IPS DF 19.7 (cell line): ENCODE results near the gene IFNAR2.

Experiments used
- DNase-seq: peaks from one replicate; pipeline ENCODE4 v3.0.0-alpha.2; 2013; ENCODE audit warnings: low read depth, low spot score

The IFNAR2 gene

DNA sequence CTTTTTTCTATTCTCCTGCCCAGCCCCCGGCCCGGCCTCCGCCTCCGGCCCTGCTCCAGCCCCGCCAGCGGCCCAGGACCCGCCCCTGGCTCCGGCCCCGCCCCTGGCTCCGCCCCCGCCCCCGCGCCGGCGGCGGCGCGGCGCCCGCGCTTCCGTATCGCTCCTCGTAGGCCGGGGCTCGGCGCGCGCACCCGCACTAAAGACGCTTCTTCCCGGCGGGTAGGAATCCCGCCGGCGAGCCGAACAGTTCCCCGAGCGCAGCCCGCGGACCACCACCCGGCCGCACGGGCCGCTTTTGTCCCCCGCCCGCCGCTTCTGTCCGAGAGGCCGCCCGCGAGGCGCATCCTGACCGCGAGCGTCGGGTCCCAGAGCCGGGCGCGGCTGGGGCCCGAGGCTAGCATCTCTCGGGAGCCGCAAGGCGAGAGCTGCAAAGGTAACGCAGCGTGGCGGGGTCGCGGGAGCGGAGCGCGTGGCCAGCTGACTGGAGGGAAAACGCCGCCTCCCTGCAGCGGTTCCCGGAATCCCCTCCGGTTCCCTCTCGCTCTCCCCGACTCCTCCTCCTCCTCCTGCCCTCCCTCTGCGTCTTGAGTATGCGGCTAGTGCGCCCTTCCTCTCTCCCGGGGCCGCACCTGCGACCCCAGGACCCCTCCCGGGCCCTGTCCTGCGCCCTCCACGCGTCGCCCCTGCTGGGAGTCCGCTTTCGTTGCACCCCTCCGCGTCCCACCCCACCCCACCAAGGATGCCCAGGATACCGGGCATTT is at the start of gene IFNAR2:
TSS of gene IFNAR2 (plus strand) at position 155 of the 761 bp plus-strand sequence. CDS start 11,985 bp downstream, outside the sequence.
- DNase-seq, result no peak

DNA sequence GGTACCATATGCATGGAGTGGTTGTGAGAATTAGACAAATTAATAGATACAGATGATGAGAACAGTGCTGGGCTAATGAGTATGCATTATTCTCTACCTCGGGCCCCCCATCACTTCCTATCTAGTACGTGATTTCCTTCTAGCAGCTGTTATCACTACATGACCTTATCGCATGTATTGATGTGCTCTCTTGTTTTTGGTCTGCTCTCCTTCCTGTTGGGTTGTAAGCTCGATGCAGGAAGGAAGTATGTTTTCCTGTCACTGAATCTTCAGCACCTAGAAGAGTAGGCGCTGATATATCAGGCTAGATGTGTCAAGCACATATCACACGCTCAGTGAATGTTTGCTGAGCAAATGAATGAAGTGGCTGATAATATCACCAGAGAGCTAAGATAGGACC is 43.9 kb upstream of the IFNAR2 start:
- DNase-seq, result no peak

DNA sequence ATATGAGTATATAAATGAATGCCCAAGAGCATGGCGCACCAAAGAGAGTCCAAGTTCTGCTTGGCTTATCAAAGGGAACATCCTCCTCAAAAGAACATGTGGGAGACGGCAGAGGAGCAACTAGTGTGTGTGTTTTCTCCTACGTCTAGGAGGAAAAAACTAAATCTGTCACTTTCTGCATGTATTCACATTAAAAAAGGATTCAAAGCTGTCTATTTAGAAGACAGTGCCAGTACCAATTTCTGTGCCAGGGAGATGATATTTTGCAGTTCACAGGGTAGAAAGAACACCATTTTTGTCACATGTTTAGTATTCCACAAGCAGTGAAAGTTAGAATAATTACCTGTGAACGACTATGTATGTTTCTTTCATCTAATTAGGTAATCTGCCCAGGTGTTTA is 42.5 kb upstream of the IFNAR2 start:
- no peak for DNase-seq

DNA sequence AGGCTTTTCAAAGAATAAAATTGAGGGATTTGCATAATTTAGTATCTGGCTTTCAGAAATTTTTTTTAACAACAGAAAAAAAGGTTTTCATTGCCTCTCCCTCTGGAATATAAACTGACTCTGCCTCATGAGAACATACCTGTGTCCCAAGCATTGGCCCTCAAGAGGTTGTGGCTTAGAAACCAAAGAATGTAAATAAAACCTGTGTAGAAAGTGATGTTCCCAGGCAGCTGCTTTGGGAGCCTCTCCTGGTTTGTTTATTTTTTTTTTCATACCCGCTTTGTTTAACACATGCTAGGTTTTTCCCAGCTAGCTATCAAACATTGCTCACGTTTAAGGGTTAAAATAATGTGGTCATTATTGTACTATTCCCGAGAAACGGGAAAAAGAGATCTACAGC is 40.5 kb upstream of the IFNAR2 start:
- DNase-seq, result no peak

DNA sequence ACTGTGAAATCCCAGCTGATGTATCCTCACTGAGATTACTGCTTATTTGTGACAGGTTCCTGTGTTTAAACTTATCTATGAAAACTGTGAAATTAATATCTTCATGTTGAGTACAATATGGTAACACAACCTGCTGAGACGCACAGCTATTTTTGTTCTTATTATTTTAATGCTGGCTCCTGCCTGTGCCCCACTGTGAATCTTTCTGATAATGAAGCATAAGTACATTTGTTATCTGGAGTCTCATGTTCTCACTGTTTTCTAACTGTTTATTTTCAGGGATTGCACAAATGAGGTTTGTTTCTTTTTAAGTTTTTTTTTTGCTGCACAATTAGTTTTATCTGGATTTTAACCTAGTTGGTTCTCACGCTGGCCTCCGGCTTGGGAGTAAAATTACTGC is 39.9 kb upstream of the IFNAR2 start:
- DNase-seq, result no peak

DNA sequence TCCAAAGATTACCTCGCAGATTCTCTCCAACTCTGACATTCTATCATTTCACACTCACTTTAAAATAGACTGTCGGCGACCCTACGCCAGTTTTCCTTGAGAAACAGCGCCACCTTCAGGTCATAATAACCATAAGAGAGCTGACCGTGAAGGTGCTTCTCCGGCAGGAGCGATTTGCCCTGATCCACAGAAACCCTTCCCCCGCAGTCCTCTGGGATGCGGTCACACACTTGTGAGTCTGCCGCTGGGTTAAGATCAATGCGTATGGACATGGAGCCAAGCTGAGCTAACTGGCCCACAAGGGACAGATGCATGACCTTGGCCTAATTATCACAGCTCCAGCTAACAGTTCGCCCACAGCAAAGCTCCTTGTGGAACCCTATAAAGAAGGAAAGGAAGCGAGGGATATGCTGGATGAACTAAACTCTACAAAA is 32.8 kb upstream of the IFNAR2 start:
- peak; percentile 50 for DNase-seq

DNA sequence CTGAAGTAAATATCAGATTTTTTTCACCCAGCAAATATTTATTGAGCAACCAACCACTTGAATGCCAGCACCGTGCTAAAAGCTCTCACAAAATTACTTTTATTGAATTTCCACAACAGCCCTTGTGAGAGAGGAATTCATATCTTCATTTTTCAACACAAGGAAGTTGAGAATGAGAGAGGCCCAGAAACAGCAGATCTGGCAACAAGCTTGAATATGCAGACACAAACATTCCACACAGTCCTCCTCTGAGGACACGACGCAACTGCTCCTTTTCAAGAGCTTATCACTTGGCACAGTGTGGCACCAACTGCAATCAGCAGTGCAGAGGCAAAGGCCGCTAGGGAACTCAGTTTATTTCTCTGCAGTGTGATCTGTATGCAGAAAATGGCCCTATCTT is 32.2 kb upstream of the IFNAR2 start:
- DNase-seq, result no peak

DNA sequence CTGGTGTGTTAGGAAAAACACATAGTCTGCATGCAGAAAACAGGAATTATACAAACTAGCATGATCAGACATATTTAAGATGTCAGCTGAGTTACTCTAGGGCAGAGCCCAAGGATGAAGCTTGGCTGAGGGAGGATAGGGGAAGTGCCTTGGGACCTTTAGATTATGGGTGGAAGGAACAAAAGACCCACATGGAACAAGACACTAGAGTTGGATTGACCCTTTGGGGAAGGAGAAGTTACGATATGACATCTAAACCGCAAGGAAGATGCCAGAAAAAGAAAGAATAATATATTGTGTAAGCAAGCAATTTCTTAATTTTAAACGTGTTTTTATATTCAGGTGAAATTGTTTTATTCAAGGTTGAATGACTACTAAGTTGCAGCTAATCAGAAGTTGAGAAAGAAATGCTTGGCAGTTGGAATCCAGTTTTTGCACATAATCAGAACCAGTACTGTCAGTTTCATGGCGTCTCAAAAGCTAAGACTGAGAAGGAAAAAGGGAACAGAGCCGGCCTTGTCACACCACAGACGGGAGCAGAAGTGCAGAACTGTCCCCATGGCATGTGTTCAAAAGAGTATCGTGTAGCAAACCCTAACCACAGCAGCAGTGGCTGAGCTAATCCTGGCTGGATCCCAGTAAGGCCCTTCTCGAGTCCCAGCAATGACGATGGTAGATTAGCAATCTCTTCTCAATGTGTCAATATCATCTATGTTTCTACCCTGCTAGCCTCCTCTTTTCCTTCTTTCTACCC is 31.2 kb upstream of the IFNAR2 start:
- no peak for DNase-seq

DNA sequence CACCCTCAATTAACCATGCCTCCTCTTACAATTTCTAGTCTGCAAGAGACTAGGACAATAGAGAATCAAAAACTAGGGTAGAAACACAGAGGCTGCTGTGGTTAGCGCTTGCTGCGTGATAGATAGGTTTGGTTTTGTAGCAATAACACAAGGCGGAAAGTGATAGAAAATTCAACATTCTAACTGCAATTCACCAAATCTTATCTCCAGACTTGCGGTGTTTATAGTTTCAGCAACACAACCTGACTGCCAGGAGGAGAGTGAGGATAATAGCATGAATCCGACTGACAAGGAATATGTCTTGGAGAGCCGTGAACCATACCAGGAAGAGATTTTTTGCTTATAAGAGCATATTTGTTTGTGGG is 30.7 kb upstream of the IFNAR2 start:
- no peak for DNase-seq

DNA sequence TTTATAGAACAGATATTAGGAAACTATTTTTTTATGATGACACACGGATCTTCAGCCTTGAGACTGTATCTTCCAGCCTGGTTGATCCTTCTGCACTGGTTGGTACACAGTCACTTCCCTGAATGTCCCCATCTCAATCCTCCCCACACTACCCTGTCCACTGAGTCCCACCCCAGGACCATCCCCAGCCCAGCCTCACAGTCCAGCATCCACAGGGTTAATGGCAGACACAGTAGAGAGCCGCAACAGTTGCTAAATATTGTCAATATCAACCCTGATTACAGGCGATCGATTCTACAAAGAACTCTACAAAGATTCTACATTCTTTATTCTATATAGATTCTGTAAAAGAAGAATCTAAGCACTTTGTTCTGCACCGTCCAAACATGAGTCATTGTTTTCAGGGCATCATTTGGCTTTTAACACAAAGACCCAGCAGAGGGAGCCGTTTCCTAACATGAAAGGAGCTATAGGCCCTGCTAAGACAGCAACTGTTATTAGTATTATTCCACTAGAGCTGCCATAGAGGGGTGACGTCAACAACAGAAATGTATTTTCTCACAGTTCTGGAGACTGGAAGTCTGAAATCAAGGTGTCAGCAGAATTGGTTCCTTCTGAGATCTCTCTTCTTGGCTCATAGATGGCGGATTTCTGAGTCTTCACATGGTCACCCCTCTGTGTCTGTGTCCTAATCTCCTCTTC is 30.1 kb upstream of the IFNAR2 start:
- peak; percentile 33 for DNase-seq

DNA sequence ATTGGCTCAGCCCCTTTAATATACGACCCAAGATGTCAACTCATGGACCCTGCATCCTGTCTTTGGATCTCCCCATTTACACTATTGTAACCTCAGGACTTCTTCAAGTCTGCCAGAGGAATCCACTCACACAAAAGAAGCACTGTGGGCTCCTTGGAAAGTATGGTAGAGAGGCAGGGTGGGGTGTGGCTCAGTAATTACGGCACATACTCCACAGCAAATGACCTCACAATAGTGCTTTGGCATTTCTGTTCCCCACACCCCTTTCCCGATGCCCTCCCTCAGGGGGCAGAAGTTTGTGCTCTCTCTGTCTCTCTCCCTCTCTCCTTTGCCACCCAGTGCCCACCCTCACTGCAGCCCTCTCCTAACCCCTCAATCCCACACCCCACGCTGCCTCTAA is 27.8 kb upstream of the IFNAR2 start:
- no peak for DNase-seq

DNA sequence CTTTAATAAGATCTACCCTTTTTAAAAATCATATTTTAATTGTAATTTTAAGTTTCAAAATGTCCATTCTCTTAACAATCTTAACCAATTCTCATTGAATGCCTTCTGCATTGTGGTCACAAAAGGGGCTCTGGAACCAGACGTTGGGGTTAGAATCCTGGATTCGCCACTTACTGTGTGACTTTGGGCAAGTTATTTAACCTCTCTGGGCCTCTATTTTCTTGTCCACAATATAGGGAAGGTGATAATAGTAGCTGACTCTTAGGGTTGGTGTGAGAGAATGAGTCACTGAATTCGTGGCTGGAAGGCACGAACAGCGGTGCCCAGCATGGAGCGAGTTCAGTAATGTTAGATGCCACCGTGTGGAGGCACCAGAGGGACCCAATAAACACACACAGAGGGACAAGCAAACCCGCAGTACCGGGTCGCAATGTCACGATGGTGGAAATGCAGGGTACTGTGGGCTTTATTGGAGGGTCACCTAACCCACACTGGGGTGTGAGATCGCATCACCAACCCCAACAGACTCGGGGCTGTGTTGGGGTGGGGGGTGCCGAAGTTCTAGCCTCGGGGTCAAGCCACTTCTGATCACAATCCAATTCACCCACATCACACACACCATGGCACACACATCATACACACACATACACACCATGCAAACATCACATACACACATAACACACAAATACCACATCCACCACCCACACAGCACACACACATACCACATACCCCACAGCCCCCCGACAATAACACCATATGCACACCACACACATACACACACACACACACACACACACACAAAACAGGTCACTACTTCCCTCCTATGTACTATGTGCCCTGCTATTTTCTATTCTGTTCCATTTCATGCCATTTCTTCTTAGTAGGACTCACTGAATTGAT is 27.0 kb upstream of the IFNAR2 start:
- DNase-seq, result no peak

DNA sequence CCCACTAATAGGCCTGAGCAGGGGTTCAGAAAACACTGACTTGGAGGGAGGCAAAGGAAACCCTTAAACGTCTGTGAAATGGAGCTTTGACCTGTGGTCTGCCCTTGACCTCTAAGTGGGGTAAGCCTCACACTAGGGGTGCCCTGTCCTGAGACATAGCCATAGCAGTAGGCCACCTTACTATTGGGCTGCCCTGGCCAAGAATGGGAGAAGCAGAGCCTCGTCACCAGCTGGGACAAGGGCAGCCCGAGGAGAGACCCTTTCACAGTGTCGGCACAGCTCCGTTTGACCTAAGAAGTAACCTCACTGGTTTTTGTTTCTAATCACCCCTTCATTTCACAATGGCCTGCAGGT is 26.4 kb upstream of the IFNAR2 start:
- no peak for DNase-seq

DNA sequence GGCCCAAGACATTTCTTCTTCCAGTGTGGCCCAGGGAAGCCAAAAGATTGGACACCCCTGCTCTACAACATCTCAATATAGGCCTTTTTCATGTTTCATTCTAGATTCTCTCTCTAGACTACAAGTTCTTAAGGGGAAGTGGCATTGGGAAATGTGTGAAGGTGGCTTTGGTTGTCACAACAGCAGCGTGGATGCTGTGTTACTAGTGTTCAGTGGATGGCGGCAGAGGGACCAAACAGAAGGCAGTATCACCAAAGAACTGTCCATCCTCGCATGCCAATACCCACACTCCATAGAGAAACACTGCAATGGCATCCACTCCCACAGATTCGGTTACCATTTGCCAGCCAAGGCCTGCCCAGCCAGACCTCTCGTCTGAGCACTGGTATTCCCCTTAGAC is 24.3 kb upstream of the IFNAR2 start:
- no peak for DNase-seq

DNA sequence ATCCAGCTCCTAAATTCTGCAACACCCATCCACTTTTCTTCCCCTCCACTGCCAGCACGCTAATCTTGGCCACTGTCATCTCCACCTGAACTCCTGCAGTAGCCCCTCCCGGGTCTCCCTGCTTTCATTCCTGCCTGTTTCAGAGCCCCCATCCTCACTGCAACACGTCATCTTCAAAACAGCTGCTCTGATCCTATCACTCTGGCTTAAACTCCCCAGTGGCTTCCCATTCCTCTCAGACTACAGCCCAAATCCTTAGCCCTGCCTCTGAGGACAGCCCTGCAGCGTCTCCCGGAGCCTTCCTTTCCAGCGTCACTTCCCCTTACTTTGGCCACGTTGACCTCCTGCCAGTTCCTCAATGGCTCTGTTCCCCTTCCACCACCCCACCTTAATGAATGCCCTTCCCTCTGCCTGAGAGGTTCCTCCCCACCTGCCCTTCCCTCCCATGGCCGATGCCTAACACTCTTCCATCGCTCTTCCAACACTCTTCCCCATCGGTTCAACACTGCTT is 22.9 kb upstream of the IFNAR2 start:
- DNase-seq, result no peak

DNA sequence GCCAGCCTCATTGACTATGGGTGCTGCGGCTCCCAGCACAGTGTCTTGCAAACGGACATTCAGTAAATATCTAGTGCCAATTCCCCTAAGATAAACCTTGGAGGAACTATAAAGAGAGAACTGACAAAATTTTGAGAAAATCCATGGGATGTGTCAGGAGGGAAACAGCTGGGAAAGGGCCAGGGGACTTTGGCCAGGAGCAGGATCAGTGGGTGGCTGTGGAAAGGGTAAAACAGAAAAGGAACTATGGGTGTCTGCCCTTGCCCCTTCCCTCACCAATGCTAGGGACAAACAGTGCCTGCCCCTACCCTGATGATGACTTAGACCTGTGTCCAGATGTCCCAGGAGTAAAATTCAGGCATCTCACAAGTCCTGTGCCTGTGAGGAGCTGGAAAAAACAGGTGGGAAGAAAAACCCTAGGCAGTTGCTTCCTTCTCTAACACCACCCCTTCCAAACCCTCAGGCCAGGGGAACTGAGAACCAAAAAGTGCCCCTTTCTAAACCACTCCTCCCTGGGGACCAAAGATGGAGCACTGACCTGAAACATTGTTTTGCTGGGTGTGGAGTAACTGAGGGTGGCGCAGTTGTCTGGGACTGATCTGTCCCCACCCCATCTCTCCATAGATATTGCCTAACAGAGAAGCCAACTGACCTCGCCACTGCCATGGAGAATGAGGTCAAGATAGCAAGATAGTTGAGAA is 22.1 kb upstream of the IFNAR2 start:
- DNase-seq, result no peak

DNA sequence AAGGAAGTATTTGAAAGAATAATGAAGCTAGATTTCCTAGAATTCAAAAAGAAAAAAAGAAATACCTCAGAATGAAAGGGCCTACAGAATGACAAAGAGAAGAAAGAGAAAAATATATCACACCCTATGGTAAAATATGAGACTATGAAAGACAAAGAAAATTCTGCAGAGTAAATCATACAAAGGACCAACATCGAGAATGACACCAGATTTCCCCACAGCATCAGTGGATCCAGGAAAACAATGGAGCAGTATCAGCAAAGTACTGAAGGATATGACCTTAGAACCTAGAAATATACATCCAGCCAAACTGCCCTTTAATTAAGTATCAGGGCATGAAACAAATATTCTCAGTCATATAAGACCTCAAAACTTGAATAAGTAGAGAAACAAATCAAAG is 21.2 kb upstream of the IFNAR2 start:
- no peak for DNase-seq

DNA sequence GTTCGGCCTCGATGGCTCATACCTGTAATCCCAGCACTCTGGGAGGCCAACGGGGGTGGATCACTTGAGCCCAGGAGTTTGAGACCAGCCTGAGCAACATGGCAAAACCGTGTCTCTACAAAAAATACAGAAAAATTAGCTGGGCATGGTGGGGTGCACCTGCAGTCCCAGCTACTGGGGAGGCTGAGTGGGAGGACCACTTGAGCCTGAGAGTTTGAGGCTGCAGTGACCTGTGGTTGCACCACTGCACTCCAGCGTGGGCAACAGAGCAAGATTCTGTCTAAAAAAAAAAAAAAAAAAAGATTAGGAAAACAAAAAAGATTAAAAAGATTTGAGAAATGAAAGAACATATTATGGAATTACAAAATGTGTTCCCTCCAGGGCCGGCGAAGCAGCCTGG is 18.4 kb upstream of the IFNAR2 start:
- DNase-seq, result no peak

DNA sequence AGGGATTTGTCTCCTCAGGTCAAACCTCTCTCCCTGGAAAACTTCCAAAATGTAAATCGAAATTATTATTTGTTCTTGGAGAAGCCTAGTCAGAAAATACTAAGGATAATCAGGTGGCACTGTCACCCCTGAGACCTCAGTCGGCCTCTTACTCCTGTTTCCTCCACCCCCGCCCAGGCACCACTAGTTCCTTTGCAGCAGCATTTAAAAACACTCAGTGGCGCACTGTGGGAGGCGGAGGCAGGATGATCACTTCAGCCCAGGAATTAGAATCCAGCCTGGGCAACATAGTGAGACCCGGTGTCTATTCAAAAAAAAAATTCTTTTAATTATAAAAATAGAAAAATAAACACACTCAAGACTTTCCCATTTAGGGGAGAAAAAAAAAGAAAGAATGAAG is 18.0 kb upstream of the IFNAR2 start:
- no peak for DNase-seq

DNA sequence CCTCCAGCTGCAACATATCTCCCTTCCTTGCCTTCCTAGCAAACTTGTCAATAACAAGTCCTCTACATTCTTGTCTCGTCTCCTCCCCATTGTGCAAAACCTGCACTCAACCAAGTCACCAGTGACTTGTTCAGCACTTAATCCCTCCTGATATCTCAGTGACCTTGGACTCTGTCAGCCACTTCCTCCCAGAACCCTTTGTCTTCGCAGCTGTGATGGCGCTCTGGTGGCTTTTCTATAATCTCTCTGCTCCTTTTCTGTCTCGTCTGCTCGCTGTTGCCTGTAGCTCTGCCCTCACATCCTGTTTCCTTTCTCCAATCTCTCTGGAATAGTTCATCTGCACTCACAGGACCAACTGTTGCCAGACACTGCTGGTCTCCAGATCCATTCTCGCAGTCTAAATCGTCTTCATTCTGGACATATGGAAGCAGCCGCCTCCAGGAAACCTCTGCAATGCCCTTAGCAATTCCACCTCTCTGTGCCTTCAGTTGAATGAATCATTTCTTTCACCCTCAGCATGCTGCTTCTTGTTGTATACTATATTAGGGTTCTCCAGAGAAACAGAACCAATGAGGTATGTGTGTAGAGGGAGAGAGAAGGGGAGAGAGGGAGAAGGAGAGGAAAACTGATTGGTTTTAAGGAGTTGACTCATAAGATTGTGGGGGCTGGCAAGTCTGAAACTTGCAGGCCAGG is 17.4 kb upstream of the IFNAR2 start:
- no peak for DNase-seq
